ENCODE results near the gene LRRC23.
A peak's percentile ranks its signal among the peaks of the same experiment; 100 is the strongest.

Gene LRRC23

DNA sequence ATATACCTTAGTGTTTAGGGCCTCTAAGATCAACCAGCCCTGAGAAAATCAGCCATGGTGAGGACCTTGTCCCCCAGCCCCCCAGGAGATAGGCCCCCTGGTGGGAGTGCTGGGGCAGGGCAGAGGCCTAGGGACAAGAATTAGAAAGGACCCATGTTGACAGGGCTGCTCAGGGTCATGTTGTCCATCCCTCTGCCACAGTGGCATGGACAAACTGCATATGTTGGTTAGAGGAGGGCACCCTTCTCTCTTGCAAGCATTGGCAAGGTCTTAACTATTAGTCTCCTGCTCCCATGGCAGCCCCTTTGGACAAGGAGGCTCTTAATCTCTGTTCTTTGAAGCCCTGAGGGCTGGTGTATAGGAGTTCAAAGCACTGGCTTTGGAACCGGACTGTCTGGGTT, 45.8 kb downstream of the LRRC23 start:
- no peak overlapping the region for H3K27ac ChIP-seq
- H3K36me3 ChIP-seq (ENCODE audit: insufficient read depth) = no peaks in the 10 kb centered on the region
- H3K27me3 ChIP-seq (ENCODE audit: insufficient read depth, low read depth) = no peaks in the 10 kb centered on the region
- no peak overlapping the region for H2AFZ ChIP-seq (ENCODE audit: low read depth)
- H3K9ac ChIP-seq = no peak overlapping the region
- no peaks in the 10 kb centered on the region for H3K79me2 ChIP-seq (ENCODE audit: insufficient read depth, low read depth)
- no peak overlapping the region for H3K4me3 ChIP-seq (IDR thresholded peaks at IDR 0.05; ENCODE audit: insufficient read depth, low read depth, low read length)
- H3K4me2 ChIP-seq = no peak overlapping the region
- TF ChIP-seq, protein P1, sequence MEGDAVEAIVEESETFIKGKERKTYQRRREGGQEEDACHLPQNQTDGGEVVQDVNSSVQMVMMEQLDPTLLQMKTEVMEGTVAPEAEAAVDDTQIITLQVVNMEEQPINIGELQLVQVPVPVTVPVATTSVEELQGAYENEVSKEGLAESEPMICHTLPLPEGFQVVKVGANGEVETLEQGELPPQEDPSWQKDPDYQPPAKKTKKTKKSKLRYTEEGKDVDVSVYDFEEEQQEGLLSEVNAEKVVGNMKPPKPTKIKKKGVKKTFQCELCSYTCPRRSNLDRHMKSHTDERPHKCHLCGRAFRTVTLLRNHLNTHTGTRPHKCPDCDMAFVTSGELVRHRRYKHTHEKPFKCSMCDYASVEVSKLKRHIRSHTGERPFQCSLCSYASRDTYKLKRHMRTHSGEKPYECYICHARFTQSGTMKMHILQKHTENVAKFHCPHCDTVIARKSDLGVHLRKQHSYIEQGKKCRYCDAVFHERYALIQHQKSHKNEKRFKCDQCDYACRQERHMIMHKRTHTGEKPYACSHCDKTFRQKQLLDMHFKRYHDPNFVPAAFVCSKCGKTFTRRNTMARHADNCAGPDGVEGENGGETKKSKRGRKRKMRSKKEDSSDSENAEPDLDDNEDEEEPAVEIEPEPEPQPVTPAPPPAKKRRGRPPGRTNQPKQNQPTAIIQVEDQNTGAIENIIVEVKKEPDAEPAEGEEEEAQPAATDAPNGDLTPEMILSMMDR (conservative IDR thresholded peaks at IDR 0.05; ENCODE audit: low read depth, low read length) = peak; percentile 22; the same call in 1 of the 2 replicates
- H3K4me1 ChIP-seq (ENCODE audit: low read depth, poor library complexity, severe bottlenecking) = peaks cover 40% of the 10 kb centered on the region
- H4K20me1 ChIP-seq (ENCODE audit: insufficient read depth) = no peaks in the 10 kb centered on the region

DNA sequence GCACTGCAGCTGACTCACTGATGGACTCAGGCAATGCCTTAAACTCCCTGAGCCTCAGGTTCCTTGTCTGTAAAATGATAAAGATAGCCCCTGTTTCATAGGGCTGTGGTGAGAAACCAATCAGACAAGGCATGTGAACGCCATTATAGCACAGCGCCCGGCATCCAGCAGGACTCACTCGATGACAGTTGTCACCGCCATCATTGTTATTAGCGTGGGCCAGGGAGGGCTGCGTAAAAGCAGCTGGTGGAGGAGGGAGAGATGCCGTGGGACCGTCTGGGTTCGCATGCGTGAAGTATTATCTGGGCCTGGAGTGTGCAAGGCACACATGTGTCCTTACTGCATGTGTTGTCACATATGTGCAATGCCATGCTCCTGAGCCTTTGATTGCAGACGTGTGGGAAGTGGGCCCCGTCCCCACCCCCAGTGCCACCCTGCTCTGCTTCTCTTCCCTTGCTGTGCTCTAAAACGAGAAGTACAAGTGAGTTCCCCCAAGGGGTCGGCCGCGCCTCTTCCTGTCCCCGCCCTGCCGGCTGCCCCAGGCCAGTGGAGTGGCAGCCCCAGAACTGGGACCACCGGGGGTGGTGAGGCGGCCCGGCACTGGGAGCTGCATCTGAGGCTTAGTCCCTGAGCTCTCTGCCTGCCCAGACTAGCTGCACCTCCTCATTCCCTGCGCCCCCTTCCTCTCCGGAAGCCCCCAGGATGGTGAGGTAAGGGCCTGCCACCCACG, 46.4 kb downstream of the LRRC23 start, which contains the start of gene PTPN6:
Gene PTPN6, plus strand, starts transcription at position 546 of the 730 bp plus-strand sequence. Its CDS starts 157 bp downstream, at position 703.
- Histone ChIP-seq H4K20me1 (ENCODE audit: insufficient read depth) (no peaks in the 10 kb centered on the region), H3K4me3 (IDR thresholded peaks at IDR 0.05; ENCODE audit: insufficient read depth, low read depth, low read length) (no peak within 1 kb of the TSS), H3K79me2 (ENCODE audit: insufficient read depth, low read depth) (no peaks in the 10 kb centered on the region), H3K4me2 (no peak within 1 kb of the TSS), H3K36me3 (ENCODE audit: insufficient read depth) (no peaks in the 10 kb centered on the region), H3K9ac (no peak within 1 kb of the TSS), H3K4me1 (ENCODE audit: low read depth, poor library complexity, severe bottlenecking) (peaks cover 36% of the 10 kb centered on the region), H3K27ac (no peak within 1 kb of the TSS), H2AFZ (ENCODE audit: low read depth) (no peak within 1 kb of the TSS), H3K27me3 (ENCODE audit: insufficient read depth, low read depth) (no peaks in the 10 kb centered on the region)
- TF ChIP-seq, protein P1 (conservative IDR thresholded peaks at IDR 0.05; ENCODE audit: low read depth, low read length) = no peak

DNA sequence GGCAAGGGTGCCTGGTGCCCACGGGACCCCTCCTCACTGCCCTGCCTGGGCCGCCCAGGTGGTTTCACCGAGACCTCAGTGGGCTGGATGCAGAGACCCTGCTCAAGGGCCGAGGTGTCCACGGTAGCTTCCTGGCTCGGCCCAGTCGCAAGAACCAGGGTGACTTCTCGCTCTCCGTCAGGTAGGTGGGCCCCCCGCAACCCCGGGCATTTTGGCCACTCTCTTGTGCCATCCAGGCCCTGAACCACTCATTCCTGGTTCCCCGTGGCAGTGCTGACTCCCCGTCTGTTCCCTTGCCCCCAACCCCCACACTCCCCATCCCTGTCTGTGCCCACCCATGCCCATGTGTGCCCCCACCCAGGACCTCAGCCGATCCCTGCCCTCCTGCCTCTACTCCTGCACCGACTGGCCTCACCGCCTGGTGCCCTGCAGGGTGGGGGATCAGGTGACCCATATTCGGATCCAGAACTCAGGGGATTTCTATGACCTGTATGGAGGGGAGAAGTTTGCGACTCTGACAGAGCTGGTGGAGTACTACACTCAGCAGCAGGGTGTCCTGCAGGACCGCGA, 47.0 kb downstream of the LRRC23 start:
- Histone ChIP-seq H3K79me2 (ENCODE audit: insufficient read depth, low read depth) (no peaks in the 10 kb centered on the region), H3K36me3 (ENCODE audit: insufficient read depth) (no peaks in the 10 kb centered on the region), H3K9ac (no peak overlapping the region), H3K27me3 (ENCODE audit: insufficient read depth, low read depth) (no peaks in the 10 kb centered on the region), H4K20me1 (ENCODE audit: insufficient read depth) (no peaks in the 10 kb centered on the region), H2AFZ (ENCODE audit: low read depth) (no peak overlapping the region), H3K27ac (no peak overlapping the region), H3K4me2 (no peak overlapping the region), H3K4me1 (ENCODE audit: low read depth, poor library complexity, severe bottlenecking) (peaks cover 36% of the 10 kb centered on the region), H3K4me3 (IDR thresholded peaks at IDR 0.05; ENCODE audit: insufficient read depth, low read depth, low read length) (no peak overlapping the region)
- TF ChIP-seq, protein P1 (conservative IDR thresholded peaks at IDR 0.05; ENCODE audit: low read depth, low read length) = no peak

DNA sequence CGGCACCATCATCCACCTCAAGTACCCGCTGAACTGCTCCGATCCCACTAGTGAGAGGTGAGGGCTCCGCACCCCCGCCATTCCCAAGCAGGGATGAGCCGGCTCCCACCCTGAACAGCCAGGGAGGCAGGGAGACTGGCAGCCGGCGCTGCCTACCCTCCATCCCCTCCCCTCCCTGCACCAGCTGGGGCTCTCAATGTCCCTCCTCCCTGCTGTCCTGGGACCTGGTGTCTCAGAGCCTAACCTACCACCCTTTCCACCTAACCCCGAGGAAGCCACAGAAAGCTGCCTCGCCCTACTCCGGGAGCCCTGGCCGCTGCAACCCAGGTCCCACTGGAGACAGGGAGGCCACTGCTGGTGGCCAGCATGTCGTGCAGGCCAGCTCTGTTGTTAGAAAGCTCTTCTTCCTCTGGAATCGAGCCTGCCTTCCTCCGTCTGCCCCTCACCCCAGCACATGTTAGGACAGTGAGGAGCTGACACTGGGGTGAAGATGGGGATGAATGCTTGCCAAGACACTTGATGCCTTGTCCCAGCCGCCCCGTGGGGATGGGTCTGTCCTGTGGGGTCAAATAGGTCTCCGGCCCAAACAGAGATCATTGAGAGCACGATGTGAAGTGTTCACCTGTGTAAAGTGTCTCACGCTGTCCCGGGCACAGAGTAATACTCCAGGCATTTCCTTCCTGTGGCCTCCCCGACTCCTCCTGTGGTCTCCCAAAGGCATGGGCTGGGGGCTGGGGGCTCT, 47.7 kb downstream of the LRRC23 start:
- H3K79me2 ChIP-seq (ENCODE audit: insufficient read depth, low read depth) = no peaks in the 10 kb centered on the region
- no peaks in the 10 kb centered on the region for H3K27me3 ChIP-seq (ENCODE audit: insufficient read depth, low read depth)
- no peak overlapping the region for H3K4me2 ChIP-seq
- no peak overlapping the region for H2AFZ ChIP-seq (ENCODE audit: low read depth)
- no peak overlapping the region for H3K27ac ChIP-seq
- no peaks in the 10 kb centered on the region for H4K20me1 ChIP-seq (ENCODE audit: insufficient read depth)
- peaks cover 36% of the 10 kb centered on the region for H3K4me1 ChIP-seq (ENCODE audit: low read depth, poor library complexity, severe bottlenecking)
- H3K36me3 ChIP-seq (ENCODE audit: insufficient read depth) = no peaks in the 10 kb centered on the region
- TF ChIP-seq, protein P1 (conservative IDR thresholded peaks at IDR 0.05; ENCODE audit: low read depth, low read length) = no peak
- no peak overlapping the region for H3K9ac ChIP-seq
- no peak overlapping the region for H3K4me3 ChIP-seq (IDR thresholded peaks at IDR 0.05; ENCODE audit: insufficient read depth, low read depth, low read length)
